ENCODE data around the gene FNDC3B. TPM values are rescaled to one million over a fixed set of nuclear protein-coding genes. Genes with fewer than 3 reads are reported as not detected.
A peak's percentile ranks its signal among the peaks of the same experiment; 100 is the strongest.
"Not testable (repeated sequence)": the region's sequence is repeated elsewhere in the genome, so short reads cannot be mapped to it uniquely, and the experiment has no call there.

FNDC3B gene
- total and polyA plus RNA-seq, 4 donors = 13.3 to 175 (median 100) TPM

DNA sequence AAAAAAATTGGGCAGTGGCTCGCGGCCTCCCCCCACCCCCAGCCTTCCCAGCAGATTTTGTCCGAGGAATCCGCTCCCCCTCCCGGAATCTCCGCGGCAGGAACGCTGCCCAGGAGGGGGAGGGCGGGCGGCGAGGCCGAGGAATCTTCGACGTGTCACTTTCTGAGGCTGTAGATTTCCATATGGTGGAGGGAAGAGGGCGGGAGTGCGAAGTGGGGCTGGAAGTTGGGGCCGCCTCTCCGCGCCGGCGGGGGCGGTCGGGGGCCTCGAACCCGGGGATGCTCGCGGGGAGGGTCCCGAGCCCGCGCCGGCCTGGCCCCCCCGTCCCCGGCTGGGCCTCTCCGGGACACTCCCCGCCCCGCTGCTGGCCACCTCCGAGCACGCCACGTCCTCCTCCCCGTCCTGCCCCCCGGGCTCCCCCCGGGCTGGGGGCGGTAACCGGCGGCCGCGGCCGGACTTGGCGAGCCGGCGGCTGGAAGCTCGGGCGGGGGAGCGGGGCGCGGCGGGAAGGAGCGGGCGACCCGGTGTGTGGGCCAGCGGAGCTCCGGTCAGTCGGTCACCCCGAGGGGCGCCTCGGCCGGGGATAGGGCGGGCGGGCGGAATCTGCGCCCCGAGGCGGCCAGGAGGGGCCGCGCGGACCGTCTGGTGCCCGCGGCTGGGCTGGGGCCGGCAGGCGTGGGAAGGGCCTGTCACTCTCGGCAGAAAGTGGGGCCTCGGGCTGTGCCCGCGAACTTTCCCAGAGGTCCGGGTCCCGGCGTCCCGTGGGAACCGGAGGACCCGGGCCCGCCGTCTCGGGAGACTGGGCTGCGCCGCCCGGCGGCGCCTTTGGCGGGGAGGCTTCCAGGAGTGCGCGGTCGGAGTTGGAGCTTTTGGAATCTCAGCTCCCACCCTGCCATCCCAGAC, 951 bp downstream of the FNDC3B start:
- Histone ChIP-seq H3K36me3 (ENCODE audit: control insufficient read depth in 4 of 4, insufficient read depth in 4 of 4, low read length in 4 of 4) (no peaks in the 10 kb centered on the region), H3K9ac (ENCODE audit: insufficient read depth in 1 of 2, low read length in 2 of 2) (peak overlapping the region; percentile 54 to 74), H3K4me3 (peak overlapping the region; percentile 97), H3K27me3 (ENCODE audit: control insufficient read depth in 3 of 3, insufficient read depth in 3 of 3, low read length in 2 of 3) (no peaks in the 10 kb centered on the region), H3K9me3 (ENCODE audit: control insufficient read depth in 4 of 4, insufficient read depth in 3 of 4, low read length in 3 of 4) (no peaks in the 10 kb centered on the region), H3K4me1 (ENCODE audit: control insufficient read depth in 5 of 5, insufficient read depth in 5 of 5, low read length in 5 of 5) (peaks cover 0 to 19% (median 11%) of the 10 kb centered on the region in 5 donors), H3K27ac (ENCODE audit: low read depth in 1 of 2, low read length in 1 of 2) (peak overlapping the region; percentile 100)
- no peak for TF ChIP-seq CTCF (IDR thresholded peaks at IDR 0.05; ENCODE audit: control extremely low read depth, extremely low read depth)
- 0 to 1% methylated on average over 53 to 103 of the region's 103 CpGs for WGBS, 2 donors
- DNase-seq (peak; percentile 90 to 91 (median 91)), ATAC-seq (ENCODE audit: insufficient read depth, low FRiP score) (peak; percentile 86)

DNA sequence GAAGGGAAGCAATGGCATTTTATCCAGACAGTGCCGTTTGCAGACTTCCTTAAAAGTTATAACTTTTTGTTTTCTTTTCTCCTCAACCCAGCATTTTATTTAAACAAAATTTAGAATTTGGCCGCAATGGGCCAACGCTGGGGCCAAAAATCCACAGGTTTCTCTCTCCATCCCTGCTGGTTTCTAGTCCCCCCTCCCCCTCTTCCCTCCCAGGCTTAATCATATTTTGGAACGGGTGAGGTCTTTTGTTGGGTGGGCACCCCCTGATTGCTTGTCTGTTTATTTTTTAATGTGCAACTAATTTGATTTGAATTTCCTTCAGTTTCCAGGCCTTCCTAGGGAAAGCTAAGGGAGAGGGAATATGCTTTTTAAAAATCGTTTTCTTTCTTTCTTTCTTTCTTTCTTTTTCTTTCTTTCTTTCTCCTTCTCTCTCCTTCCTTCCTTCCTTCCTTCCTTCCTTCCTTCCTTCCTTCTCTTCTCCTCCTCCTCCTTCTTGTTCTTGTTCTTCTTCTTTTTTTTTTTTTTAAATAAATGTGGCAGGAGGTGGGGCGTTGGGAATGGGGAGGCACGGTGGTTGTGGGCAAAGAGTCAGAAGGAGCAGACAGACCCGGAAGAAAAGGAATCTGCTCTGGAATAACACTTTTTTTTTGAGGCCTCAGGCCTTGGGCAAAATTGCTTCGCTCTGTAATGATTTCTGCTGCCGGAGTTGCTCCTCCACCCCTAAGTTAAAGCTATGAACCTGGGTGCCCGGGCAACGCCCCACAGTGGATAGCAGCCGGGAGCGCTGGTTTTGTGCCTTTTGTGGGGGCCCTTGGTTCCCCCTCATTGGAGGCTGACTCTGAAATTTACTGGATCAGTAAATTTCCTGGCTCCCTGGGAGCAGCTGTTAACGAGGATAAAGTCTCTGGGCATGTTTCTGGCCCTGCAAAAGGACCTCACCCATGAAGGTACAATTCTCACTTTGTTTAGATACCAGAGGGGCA, 1.9 kb downstream of the FNDC3B start:
- Histone ChIP-seq H3K27me3 (ENCODE audit: control insufficient read depth in 3 of 3, insufficient read depth in 3 of 3, low read length in 2 of 3) (no peaks in the 10 kb centered on the region), H3K9me3 (ENCODE audit: control insufficient read depth in 4 of 4, insufficient read depth in 3 of 4, low read length in 3 of 4) (no peaks in the 10 kb centered on the region), H3K36me3 (ENCODE audit: control insufficient read depth in 4 of 4, insufficient read depth in 4 of 4, low read length in 4 of 4) (no peaks in the 10 kb centered on the region), H3K4me1 (ENCODE audit: control insufficient read depth in 5 of 5, insufficient read depth in 5 of 5, low read length in 5 of 5) (peaks cover 0 to 22% (median 12%) of the 10 kb centered on the region in 5 donors), H3K27ac (ENCODE audit: low read depth in 1 of 2, low read length in 1 of 2) (peak overlapping the region; percentile 100), H3K9ac (ENCODE audit: insufficient read depth in 1 of 2, low read length in 2 of 2) (peak overlapping the region; percentile 54 to 74), H3K4me3 (peak overlapping the region; percentile 97)
- WGBS, 2 donors = 12 to 16% methylated on average over 15 of the region's 15 CpGs
- ATAC-seq (ENCODE audit: insufficient read depth, low FRiP score) = no peak
- peak; percentile 31 to 65 (median 35) for DNase-seq
- no peak for TF ChIP-seq CTCF (IDR thresholded peaks at IDR 0.05; ENCODE audit: control extremely low read depth, extremely low read depth)

DNA sequence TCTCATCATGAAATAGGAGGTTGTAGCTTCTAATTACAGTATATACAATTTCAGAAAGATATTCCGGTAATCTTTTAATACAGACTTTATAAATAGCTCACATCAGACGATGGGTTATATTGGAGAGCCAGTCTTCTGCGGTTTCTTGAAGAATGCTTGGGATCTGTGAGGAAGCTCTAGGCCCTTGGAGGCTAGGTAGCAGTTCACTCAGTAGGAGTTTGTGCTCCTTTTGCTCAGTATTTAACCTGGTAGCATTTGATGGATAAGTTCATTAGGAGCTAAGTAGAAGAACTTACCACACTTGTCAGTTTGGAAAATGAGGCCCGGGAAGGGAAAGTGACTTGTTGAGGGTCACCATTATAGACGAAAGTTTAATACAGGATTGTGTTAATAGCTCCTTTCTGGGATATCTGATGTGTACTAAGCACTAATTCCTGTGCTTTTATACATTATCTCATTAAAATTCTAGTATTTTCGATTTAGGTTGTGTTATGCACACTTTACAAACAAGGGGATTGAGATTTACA, 2.8 kb downstream of the FNDC3B start:
- Histone ChIP-seq H3K9ac (ENCODE audit: insufficient read depth in 1 of 2, low read length in 2 of 2) (no peak overlapping the region), H3K9me3 (ENCODE audit: control insufficient read depth in 4 of 4, insufficient read depth in 3 of 4, low read length in 3 of 4) (no peaks in the 10 kb centered on the region), H3K4me3 (no peak overlapping the region), H3K27me3 (ENCODE audit: control insufficient read depth in 3 of 3, insufficient read depth in 3 of 3, low read length in 2 of 3) (no peaks in the 10 kb centered on the region), H3K36me3 (ENCODE audit: control insufficient read depth in 4 of 4, insufficient read depth in 4 of 4, low read length in 4 of 4) (no peaks in the 10 kb centered on the region), H3K4me1 (ENCODE audit: control insufficient read depth in 5 of 5, insufficient read depth in 5 of 5, low read length in 5 of 5) (peaks cover 0 to 22% (median 12%) of the 10 kb centered on the region in 5 donors), H3K27ac (ENCODE audit: low read depth in 1 of 2, low read length in 1 of 2) (peak overlapping the region in 1 of 2 donors; percentile 49)
- 64 to 71% methylated on average over 6 of the region's 6 CpGs for WGBS, 2 donors
- no peak for DNase-seq
- no peak for ATAC-seq (ENCODE audit: insufficient read depth, low FRiP score)
- no peak for TF ChIP-seq CTCF (IDR thresholded peaks at IDR 0.05; ENCODE audit: control extremely low read depth, extremely low read depth)

DNA sequence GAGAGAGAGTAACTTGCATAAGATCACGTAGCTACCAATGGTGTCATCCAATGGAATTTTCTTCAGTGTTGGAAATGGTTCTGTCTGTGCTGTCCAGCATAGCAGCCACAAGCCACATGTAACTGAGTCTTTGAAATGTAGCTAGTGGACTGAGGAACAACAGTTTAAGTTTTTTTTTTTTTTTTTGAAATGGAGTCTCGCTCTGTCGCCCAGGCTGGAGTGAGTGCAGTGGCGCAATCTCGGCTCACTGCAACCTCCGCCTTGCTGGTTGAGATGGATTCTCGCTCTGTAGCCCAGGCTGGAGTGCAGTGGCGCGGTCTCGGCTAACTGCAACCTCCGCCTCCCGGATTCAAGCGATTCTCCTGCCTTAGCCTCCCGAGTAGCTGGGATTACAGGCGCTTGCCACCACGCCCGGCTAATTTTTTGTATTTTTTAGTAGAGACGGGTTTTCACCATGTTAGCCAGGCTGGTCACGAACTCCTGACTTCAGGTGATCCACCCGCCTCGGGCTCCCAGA, 3.3 kb downstream of the FNDC3B start:
- H3K9ac ChIP-seq (ENCODE audit: insufficient read depth in 1 of 2, low read length in 2 of 2); H3K36me3 ChIP-seq (ENCODE audit: control insufficient read depth in 4 of 4, insufficient read depth in 4 of 4, low read length in 4 of 4); DNase-seq; ATAC-seq (ENCODE audit: insufficient read depth, low FRiP score); H3K4me3 ChIP-seq; H3K9me3 ChIP-seq (ENCODE audit: control insufficient read depth in 4 of 4, insufficient read depth in 3 of 4, low read length in 3 of 4); H3K27ac ChIP-seq (ENCODE audit: low read depth in 1 of 2, low read length in 1 of 2); H3K27me3 ChIP-seq (ENCODE audit: control insufficient read depth in 3 of 3, insufficient read depth in 3 of 3, low read length in 2 of 3): not testable (repeated sequence)
- WGBS, 2 donors = 59 to 89% methylated on average over 21 of the region's 21 CpGs
- H3K4me1 ChIP-seq (ENCODE audit: control insufficient read depth in 5 of 5, insufficient read depth in 5 of 5, low read length in 5 of 5) = peaks cover 0 to 23% (median 9%) of the 10 kb centered on the region in 5 donors

Measured in lung (tissue), 12 donors.